ENCODE results near the gene OS9.

GRCh38 chr12:57770734-57771133 lies 76.8 kb downstream of the OS9 start:
- TF ChIP-seq CTCF (conservative IDR thresholded peaks at IDR 0.05; ENCODE audit: low read depth, low read length): no peak
- no peak for TF ChIP-seq ELK1 (IDR thresholded peaks at IDR 0.05; ENCODE audit: borderline replicate concordance, low read depth, low read length)
- no peak for TF ChIP-seq SMC3 (IDR thresholded peaks at IDR 0.05; ENCODE audit: low read depth, low read length)
- TF ChIP-seq RAD21 (IDR thresholded peaks at IDR 0.05; ENCODE audit: low read length): no peak
- peak; percentile 73 for TF ChIP-seq MAFK (IDR thresholded peaks at IDR 0.05; ENCODE audit: low read depth, low read length)
- no peak for TF ChIP-seq RCOR1 (IDR thresholded peaks at IDR 0.05; ENCODE audit: insufficient replicate concordance, low read length)
- TF ChIP-seq NFE2L2 (IDR thresholded peaks at IDR 0.05; ENCODE audit: low read depth, low read length): no peak
- TF ChIP-seq POLR2A (IDR thresholded peaks at IDR 0.05; ENCODE audit: low read depth, low read length): no peak
- no peak for TF ChIP-seq USF2 (IDR thresholded peaks at IDR 0.05; ENCODE audit: low read depth, low read length)
- no peak for TF ChIP-seq RFX5 (IDR thresholded peaks at IDR 0.05; ENCODE audit: low read depth, low read length)

Data from IMR-90 (cell line).